EL (cell line): ENCODE results near the gene LMAN2.
A peak's percentile ranks its signal among the peaks of the same experiment; 100 is the strongest.
"Not testable (repeated sequence)": the region's sequence is repeated elsewhere in the genome, so short reads cannot be mapped to it uniquely, and the experiment has no call there.

Experiments used
- DNase-seq: peaks from one replicate; pipeline ENCODE4 v3.0.0-alpha.2; 2016

Gene LMAN2

DNA sequence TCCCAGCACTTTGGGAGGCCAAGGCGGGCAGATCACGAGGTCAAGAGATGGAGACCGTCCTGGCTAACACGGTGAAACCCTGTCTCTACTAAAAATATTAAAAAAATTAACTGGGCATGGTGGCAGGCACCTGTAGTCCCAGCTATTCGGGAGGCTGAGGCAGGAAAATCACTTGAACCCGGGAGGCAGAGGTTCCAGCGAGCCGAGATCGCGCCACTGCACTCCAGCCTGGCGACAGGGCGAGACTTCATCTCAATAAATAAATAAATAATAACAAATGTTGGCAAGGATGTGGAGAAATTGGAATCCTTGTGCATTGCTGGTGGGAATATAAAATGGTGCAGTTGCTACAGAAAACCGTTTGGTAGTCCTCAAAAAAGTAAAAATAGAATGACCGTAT lies 8.5 kb downstream of the LMAN2 start:
- DNase-seq = not testable (repeated sequence)

DNA sequence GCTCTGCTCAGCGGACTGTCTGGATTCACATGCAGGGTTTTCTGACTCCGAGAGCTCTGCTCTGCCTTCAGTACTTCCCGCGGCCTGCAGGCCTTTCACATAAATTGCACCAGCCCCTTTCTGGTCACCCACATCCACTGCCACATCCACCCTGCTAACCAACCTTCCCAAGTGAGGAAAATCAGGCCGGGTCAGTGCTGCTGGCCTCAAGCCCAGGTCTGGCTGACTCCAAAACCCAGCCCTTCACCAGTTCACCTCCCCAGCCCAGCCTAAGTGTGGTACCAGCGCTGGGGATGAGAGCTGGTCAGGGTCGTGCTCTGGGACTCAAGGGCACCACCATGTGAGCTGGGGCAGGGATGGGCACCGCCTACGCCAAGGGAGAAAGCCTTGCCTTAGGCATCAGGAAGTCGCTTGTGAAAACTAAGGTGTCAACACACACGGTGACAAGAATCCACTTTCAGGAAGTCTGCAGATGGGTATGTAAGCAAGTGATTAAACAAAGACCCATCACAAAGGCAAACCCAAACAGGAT lies 12.3 kb downstream of the LMAN2 start:
- DNase-seq = no peak

DNA sequence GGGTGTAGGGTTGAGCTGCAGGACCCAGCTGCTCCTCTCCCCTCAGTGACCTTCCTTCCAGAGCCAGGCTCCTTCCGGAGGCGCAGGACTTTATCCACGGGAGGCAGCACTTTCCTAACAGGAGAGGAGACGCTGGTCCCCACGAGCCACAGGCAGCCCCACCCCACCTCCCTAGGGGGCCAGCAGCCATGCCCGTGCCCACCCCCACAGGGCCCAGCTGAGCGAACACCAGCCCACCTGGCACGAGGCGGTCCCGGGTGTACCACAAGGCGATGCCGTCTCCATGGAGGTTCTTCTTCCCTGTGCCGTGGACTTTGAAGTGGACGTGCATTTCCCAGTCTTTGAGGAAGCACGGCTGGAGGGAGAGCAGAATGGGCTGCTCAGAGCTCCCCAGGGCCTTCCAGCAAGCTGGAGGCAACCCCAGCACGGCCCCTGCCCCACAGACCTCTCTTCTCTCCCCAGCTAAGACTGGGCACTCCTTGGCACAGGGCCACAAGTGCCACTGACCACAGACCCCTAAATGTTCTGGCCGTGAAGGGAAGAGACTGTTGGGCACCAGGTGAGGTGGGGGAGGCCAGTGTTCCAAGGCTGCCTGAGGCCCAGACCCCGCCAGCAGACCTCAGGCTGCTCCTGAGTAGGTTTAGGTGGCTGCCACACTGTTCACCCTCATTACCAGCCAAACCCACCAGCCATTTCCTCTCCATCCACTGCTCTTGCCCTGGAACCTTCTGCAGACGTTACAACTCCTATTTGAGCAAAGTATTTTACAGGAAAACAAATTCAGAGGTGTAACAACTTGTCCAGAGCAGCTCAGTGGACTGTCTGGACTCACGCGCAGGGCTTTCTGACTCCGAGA lies 13.0 kb downstream of the LMAN2 start:
- DNase-seq = no peak

DNA sequence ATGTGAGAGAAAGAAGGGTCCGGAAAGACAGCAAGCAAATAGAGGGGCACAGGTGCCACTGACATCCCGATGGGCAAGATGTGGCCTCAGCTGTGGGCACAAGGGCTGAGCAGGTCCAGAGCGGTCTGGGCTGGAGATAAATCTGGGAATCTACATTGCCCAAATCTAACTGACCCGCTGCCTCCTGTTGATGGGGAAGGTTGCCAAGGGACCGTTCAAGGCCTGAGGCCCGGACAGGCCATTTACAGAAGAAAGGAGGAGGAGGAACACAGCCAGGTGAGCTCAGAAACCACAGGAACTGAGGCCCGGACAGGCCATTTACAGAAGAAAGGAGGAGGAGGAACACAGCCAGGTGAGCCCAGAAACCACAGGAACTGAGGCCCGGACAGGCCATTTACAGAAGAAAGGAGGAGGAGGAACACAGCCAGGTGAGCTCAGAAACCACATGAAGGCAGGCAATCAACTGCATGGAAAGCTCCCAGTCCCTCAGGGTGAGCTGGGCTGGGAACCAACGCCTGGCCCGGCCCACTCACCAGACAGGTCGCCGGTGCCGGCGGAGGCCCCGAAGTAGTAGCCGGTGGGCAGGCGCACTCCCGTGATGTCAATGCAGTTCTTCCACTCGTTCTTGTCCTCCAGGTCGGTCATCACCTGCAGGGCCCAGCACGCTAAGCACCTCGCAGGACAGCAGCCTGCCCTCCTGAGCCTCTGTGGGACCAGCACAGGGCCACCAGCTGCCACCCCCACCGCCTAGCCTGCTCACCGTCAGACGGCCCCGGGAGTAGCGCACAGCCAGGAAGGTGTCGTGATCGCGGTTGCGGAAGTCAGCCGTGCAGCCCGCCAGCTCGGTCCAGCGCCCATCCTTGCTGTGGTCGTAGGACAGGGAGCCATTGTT lies 14.6 kb downstream of the LMAN2 start:
- DNase-seq = no peak

DNA sequence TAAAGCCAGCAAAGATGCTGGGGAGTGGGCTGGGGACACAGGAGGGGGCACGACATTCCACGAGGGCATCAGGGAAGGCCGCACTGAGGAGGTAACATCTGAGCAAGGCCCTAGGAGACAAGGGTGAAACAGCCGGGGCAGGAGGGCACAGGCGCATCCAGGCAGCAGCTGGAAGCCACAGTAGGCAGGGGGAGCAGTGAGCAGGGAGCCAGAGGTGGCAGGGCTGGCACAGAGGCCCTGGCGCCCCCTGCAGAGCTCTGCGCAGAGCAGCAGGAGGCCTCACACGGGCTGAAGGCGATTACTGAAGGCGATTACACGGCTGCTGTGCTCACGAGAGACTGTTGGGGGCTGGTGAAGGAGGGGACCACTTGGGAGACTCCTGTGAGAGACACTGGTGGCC lies 15.4 kb downstream of the LMAN2 start:
- DNase-seq = peak; percentile 21

DNA sequence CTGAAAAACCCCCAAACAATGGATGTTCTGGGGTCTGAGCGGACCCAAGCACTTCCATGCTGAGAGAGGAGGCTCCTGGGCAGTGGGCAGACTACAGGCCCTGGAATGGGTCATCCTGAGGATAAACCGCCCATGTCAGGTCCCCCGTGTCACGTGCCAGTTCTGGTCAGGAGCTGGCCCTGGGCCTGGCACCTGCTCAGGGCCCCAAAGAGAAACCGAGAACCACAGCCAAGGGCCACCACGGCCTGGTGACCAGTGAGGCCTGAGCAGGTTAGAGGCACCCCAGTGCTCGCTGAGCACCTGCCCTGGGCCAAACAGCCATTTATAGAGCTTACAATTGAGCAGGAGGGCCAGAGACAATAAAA lies 15.8 kb downstream of the LMAN2 start:
- no peak for DNase-seq

DNA sequence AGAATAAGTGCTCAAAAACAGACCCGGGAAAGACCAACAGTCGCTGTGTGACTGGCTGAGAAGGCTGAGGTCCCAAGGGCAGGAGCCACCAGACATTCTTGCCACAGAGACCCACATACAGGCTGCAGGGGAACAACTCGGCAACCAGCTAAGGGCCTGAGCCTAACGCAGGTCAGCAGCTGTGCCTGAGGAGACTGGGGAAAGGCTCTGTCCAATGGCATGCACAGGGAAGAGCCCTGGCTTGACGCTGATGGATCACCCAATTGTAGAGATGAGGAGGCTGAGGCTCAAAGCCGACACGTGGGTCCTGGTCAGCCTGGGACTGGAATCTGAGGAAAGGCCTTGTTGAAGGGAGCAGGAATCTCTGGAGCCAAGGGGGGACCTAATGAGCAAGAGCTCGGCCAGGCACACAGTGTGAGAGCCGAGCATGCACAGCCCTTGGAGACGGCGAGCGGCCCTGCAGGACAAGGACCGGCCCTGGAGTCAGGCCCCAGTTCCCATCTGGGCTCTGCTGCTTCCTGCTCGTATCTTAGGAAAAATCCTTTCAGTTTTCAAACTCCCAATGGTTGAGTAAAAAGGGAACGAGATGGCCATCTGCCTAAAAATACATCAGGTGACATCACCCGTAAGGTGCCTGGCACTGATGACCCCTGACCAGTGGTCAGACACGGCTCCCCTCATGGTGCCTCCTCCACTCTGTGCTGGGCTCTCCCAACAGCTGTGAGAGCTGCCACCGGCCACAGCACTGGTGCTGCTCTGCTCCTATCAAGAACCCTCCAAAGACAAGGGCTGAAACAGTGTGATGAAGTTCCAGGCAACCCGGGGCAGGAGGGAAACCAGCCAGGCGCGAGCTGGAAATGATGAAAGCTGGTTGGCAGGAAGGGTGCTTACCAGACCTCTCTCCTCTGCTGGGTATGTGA lies 16.4 kb downstream of the LMAN2 start:
- DNase-seq = no peak

DNA sequence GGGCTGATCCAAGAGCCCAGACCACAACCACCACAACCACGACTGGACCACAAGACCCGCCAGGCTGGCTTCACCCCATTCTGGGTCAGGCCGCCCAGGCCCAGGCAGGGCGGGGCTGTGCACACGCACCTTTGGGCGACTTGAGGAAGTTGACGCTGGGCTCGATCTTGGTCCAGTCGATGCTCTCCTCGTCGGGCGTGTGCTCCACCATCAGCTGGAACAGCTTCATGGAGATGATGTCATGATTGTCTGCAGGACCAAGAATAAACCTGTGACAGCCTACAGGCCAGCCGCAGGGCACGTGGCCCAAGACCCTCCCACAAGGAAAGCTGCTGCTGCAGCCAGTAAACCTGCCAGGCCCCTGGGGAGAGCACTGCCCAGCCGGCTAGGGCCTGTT lies 17.3 kb downstream of the LMAN2 start:
- DNase-seq = no peak

DNA sequence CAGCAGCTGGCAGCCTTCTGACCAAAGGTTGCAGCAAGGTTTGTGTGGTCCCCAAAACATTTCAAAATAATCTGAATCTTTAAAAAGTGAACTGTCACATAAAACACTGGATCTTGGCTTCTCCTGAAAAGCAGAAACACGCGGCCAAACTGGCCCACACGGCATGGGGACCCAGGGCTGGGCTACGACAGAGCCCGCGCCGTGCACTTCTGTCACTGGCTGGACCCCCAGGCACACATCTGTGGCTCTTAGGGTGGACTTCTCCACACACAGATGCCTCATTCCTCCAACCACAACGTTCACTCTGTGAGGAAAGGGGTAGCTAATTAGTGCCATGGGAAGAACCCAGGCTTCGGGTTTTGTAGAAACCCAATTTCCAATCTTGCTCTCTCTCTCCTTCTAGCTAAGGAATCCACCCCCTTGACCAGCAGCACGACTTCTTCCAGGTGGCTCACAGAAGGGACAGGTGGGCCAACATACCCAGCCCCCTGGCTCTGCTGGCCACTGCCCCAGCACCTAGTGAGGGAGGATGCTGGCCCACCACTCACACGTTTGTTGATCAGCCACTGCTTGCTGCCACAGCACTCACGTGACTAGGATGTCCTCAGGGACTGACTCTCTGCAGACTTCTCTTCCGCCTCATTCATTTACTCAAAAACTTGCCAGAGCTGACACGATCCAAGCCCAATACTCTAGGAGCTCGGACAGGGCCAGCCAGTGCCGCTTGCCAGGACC lies 17.9 kb downstream of the LMAN2 start:
- DNase-seq = no peak

DNA sequence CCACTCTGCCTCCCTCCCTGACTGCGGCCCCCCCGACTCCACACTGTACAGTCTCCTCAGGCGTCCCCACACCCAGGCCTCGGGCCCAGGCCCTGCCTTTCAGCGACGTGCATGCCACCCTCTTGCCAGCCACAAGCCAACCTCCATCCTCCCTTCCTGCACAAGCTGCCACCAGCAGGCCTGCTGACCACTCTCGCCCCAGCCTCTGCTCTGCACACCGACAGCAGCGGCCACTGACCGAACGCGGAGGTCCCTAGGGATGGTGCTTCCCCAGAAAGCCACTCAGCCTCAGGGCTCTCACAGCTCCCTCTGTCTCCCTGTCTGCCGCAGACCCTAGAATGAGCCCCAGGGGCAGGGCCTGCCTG lies 18.6 kb downstream of the LMAN2 start:
- DNase-seq = no peak

DNA sequence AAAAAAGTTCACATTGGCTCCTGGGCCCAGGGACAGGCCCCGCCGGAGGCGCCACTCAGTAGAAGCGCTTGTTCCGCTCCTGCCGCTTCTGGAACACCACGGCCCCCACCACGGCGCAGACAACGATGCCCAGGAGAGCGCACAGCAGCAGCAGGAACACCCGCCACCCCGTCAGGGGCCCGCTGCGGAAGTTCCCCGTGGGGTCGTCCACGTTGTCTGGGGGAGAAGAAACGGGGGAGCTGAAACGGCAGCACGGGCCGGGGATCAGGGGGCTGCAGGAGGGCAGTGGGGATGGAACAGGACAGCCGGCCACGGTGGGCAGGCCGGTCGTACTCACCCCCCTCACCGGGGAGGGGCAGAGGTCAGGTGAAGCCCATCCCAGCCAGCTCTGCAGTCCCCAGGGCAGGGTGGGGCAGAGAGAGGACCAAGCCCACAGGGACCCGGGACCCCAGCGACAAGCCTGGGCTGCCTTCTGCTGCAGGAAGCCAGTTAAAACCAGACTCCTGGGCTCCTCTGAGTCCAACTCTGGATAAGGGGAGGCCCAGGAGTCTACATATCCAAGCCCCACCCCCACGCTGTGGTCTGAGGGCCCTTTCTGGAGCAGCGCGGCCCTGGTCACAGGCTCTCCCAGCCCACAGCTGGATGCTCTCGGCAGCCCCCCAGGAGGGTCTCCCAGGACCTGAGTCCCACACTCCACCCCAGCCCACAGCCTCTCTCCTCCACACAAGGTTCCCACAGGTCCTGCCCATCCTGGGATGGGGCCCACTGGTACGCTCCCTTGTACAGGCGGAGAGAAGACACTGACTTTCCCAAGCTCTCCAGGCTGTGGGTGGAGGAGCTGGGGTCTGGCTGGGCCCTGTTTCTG lies 19.2 kb downstream of the LMAN2 start:
- DNase-seq = no peak

DNA sequence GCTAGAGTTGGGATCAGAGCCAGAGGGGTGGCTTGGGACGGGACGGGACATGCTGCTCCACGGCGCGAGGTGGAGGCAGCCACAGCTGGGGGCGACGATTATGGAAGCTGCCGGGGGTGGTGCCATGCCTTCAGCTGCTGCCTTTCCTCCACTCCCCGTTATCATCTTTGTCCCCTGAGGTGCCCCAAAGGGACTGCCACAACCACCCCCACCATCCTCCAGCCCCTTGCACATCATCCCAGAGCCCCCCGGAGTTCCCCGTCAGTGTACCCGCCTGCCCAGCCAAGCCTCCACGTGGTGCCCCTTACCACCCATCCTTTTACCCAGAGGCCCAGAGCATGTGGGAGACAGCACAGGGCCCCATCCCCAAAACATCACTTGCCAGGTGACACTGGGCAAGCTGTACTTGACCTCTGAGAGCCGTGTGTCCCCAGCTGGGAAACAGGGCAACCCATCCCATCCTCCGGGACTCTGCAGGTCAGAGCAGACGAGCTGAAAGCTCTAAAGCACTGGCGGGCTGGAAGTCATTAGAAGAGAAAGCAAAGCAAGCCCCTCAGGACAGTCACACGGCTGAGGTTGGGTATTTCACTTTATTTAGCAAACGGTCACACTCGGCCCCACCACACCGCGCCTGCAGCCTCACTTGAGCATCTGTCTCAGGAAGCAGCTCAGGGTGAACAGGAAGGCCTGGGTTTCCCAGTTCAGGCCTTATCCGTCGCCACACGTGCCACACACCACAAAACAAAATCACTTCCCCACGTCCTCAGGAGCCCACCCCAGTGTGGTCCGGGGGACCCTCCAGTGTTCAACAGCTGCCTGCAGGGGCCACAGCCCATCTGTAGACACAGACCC lies 20.3 kb downstream of the LMAN2 start:
- no peak for DNase-seq

DNA sequence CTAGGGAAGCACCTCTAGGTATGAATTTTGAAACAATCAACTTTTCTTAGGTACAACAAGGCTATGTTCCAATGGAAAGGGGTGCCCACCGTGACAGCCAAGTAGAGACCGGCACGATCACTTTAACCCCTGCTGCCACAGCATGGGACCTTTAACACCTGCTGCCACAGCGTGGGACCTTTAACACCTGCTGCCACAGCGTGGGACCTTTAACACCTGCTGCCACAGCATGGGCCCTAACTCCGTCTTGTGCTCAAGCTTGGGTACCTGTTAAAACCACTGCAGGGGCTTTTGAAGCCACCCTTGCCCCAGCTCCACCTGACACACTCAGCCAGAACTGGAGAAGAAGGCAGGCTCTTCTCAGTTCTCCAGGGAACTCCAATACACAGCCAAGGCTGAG lies 21.6 kb downstream of the LMAN2 start:
- DNase-seq = no peak

DNA sequence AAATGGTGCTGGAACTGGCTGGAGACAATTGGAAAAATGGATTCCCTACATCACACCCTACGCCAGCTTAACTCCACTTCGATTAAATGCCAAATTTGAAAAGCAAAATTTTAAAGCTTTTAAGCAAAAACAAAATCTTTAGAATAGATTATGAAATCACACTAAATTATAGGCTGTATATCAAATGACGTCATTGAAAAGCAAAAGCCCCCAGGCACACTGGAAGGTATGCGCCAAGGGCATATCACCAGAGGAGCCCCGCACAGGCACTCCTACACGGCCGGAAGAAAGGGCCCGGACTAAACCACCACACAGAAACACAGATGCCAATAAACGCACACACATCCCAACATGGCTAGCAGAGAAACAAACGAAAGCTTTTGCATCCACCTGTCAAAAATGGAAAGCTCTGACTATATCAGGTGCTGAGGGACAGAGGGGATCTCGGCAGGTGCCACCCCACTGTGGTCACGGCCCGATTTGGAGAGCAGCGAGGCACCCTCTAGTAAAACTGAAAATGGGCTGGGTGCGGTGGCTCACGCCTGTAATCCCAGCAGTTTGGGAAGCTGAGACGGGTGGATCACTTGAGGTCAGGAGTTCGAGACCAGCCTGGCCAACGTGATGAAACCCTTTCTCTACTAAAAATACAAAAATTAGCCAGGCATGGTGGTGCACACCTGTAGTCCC lies 22.8 kb downstream of the LMAN2 start:
- DNase-seq = no peak

DNA sequence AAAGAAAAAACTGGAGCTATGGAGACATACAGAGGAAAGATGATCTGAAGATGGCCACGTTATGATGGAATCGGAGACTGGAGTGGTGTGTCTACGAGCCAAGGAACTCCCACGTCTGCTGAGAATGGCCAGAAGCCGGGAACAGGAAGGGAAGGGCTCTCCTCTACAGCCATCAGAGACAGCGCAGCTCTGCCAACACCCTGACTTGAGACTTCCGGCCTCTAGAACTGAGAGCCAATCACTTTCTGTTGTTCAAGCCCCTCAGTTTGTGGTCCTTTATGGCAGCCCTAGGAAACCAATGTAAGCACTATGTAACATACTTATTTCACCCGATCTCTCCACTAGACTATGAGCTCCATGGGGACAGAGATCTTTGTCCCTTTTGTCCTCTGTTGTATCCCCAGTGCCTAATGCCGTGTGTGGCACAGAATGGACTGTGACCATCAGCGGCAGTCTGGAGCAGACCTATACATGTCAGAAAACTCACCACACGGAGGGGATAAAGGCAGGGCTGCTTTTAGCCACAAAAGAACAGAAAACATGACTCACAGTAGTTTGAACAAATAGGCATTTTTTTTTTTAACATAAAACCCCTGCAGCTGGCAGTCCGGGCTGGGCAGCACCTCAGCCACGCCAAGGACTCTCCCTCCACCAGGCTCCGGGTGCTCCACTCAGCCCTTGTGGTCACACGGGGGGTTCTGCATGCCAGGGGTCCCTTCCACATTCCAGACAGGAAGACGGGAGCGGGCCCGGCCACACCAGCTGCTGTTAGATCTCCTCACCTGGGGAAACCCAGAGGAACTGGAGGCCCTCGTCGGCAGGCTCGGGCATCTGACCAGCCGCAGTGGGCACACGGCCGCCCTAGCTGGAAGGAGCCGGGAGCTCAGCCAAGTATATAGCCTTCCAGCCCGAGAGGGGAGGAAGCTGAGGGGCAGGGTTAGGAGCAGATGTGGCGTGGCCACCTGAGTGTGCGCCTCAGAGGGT lies 23.6 kb downstream of the LMAN2 start:
- no peak for DNase-seq

DNA sequence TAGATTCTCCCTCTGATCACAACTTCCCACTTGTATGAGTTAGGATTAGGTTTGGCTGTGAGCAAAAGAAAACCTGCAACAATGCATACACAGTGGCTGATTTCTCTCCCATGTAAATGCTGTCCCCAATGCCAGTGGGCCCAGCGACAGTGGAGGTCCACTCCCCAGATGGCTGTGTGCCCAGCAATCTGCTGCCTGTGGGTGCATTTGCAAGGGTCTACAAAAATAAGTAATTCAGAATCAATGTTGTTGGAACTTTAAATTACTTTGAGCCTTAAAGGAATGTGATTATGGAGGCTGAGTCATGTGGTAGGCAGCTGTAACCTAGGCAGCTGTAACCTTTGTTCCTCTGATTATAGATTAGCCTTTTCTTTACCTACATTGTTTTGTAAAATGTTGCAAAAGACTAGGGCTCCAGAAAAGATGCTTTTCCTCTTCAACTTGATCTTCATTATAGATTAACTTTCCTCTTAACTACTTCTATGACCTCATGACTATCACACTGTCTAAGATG lies 25.5 kb downstream of the LMAN2 start:
- DNase-seq = peak; percentile 22

DNA sequence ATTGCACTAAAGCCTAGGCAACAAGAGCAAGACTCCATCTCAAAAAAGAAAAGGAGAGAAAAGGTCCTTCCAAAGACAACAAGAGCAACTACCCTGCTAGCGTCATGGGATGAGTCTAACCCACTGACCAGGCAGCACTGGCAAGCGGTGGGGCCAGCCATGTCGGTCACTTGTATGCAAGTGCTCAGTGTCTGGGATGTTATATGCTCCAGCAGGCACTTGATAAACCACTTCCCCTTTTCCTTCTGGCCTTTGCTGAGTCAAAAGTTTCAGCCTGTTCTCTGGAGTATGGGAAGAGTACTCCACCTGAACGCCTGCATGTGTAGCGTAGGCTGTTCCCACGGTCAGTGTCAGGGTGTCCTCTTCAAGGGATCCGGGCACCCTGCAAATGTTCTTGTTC lies 30.6 kb downstream of the LMAN2 start:
- DNase-seq = no peak
